Mesendoderm (in vitro differentiated cells): ENCODE results near the gene INCA1.

Source experiments
- DNase-seq: peaks from one replicate; pipeline ENCODE4 v3.0.0; 2013
- H2AK5ac ChIP-seq: 2 replicates; pipeline ENCODE4 v1.6.1; 2013; ENCODE audit warnings: low read length, inconsistent platforms
- H2BK120ac ChIP-seq: 2 replicates; pipeline ENCODE4 v1.6.1; 2013; ENCODE audit warnings: low read depth, mild to moderate bottlenecking, low read length, moderate library complexity, mixed read lengths
- H2BK15ac ChIP-seq: replicated peaks from 2 replicates; pipeline ENCODE4 v1.6.1; 2013; ENCODE audit warnings: low read depth, mild to moderate bottlenecking, moderate library complexity
- H2BK5ac ChIP-seq: 2 replicates; pipeline ENCODE4 v1.6.1; 2013; ENCODE audit warnings: low read length, inconsistent platforms
- H3K18ac ChIP-seq: 2 replicates; pipeline ENCODE4 v1.6.1; 2013; ENCODE audit warnings: mild to moderate bottlenecking, low read length, mixed read lengths
- H3K23ac ChIP-seq: one replicate; pipeline ENCODE4 v1.6.1; 2013; ENCODE audit warnings: low read length
- H3K27ac ChIP-seq: 2 replicates; pipeline ENCODE4 v1.5.1; 2013; ENCODE audit warnings: low read depth, mild to moderate bottlenecking, inconsistent platforms, low read length, moderate library complexity
- H3K27me3 ChIP-seq: 2 replicates; pipeline ENCODE4 v1.6.1; 2013; ENCODE audit warnings: low read length, control low read depth, mild to moderate bottlenecking, inconsistent platforms; ENCODE audit not compliant: insufficient read depth, poor library complexity
- H3K36me3 ChIP-seq: 2 replicates; pipeline ENCODE4 v1.6.1; 2013; ENCODE audit warnings: low read length, inconsistent platforms; ENCODE audit not compliant: control insufficient read depth, insufficient read depth
- H3K4ac ChIP-seq: one replicate; pipeline ENCODE4 v1.6.1; 2013; ENCODE audit warnings: low read depth, mild to moderate bottlenecking, low read length, moderate library complexity
- H3K4me1 ChIP-seq: 2 replicates; pipeline ENCODE4 v1.6.1; 2013; ENCODE audit warnings: low read depth, low read length, inconsistent platforms; ENCODE audit not compliant: control insufficient read depth
- H3K4me2 ChIP-seq: 2 replicates; pipeline ENCODE4 v1.6.1; 2013; ENCODE audit warnings: low read length
- H3K4me3 ChIP-seq: 2 replicates; pipeline ENCODE4 v1.5.1; 2013; ENCODE audit warnings: mild to moderate bottlenecking, low read length
- H3K56ac ChIP-seq: one replicate; pipeline ENCODE4 v1.6.1; 2013; ENCODE audit warnings: low read length
- H3K79me1 ChIP-seq: 2 replicates; pipeline ENCODE4 v1.6.1; 2013; ENCODE audit warnings: low read length, inconsistent platforms
- H3K79me2 ChIP-seq: 2 replicates; pipeline ENCODE4 v1.6.1; 2013; ENCODE audit warnings: mild to moderate bottlenecking, low read length; ENCODE audit not compliant: control insufficient read depth, insufficient read depth
- H3K9ac ChIP-seq: 2 replicates; pipeline ENCODE4 v1.6.1; 2013; ENCODE audit warnings: low read length, inconsistent platforms
- H4K5ac ChIP-seq: one replicate; pipeline ENCODE4 v1.6.1; 2013; ENCODE audit warnings: low read length
- H4K8ac ChIP-seq: one replicate; pipeline ENCODE4 v1.6.1; 2013; ENCODE audit warnings: low read depth, mild to moderate bottlenecking, control low read depth, low read length, moderate library complexity
- whole genome bisulfite sequencing: extraction: QIAGEN DNeasy Blood & Tissue Kit; methylation state at CpG from one replicate; pipeline ENCODE4 v1.1.7; 2013; ENCODE audit warnings: low lambda C conversion rate, missing lambda C conversion rate; ENCODE audit not compliant: insufficient coverage; ENCODE audit errors: extremely low coverage; 5-methylcytosine and 5-hydroxymethylcytosine counted together

The INCA1 gene

DNA sequence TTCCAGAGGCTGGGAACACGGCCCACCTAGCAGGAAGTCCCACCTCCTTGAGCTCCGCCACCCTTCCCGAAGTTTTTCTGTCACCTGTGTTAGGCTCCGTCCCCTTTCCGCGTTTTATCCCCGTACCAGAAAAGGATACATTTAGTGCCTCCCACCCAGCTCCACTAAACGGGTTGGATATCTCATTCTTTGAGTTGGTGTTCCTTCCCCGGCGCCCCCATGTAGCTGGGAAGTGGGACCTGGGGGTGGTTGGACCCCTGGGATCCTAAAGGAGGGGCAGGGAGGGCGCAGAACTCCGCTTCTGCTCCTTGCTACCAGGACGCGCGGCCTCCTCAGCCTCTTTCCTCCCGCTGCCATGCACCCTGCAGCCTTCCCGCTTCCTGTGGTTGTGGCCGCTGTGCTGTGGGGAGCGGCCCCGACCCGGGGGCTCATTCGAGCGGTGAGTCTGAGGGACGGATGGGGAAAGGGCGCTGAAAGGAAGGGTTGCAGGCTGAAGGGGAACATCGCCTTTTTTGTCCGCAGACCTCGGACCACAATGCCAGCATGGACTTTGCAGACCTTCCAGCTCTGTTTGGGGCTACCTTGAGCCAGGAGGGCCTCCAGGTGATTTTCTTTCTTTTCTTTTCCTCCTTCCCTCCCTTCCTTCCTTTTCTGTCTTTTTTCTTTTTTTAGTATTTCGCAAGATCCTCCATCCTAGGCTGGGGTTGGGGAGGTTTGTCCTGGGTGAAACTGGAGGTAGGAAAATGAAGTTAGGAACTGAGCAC is 56.6 kb downstream of the INCA1 start:
- no peak overlapping the region for H3K4ac ChIP-seq
- WGBS: no CpG with 5 or more reads among the region's 29 CpGs
- H3K79me2 ChIP-seq: peaks cover 48% of the 10 kb centered on the region
- no peak overlapping the region for H4K5ac ChIP-seq
- H3K36me3 ChIP-seq: peaks cover 7% of the 10 kb centered on the region
- peak overlapping the region; percentile 97 for H3K27ac ChIP-seq
- H4K8ac ChIP-seq: no peak overlapping the region
- DNase-seq: no peak
- no peak overlapping the region for H2AK5ac ChIP-seq
- no peak overlapping the region for H3K23ac ChIP-seq
- peaks cover 22% of the 10 kb centered on the region for H3K79me1 ChIP-seq
- peak overlapping the region; percentile 87 for H3K9ac ChIP-seq
- no peak overlapping the region for H2BK15ac ChIP-seq
- no peak overlapping the region for H3K18ac ChIP-seq
- no peak overlapping the region for H2BK5ac ChIP-seq
- H3K4me3 ChIP-seq: peak overlapping the region; percentile 95
- H3K56ac ChIP-seq: peak overlapping the region; percentile 97
- peaks cover 3% of the 10 kb centered on the region for H3K4me1 ChIP-seq
- peak overlapping the region; percentile 87 for H3K4me2 ChIP-seq
- H2BK120ac ChIP-seq: no peak overlapping the region
- no peaks in the 10 kb centered on the region for H3K27me3 ChIP-seq

GRCh38 chr17:4939796-4940554 is 57.3 kb downstream of the INCA1 start, which contains the start of the genes RNF167 and SLC25A11:
Gene RNF167, plus strand, starts transcription at chr17:4940268. Its CDS starts 642 bp downstream, at chr17:4940910.
Gene SLC25A11, minus strand, starts transcription at chr17:4940046. Its CDS starts 136 bp downstream, at chr17:4939910.
- peak within 1 kb of the TSS; percentile 97 for H3K27ac ChIP-seq
- H2BK120ac ChIP-seq: no peak within 1 kb of the TSS
- H3K27me3 ChIP-seq: no peaks in the 10 kb centered on the region
- peaks cover 40% of the 10 kb centered on the region for H3K79me2 ChIP-seq
- H4K5ac ChIP-seq: peak within 1 kb of the TSS; percentile 78
- peaks cover 20% of the 10 kb centered on the region for H3K79me1 ChIP-seq
- no peak within 1 kb of the TSS for H2AK5ac ChIP-seq
- peak within 1 kb of the TSS; percentile 95 for H3K4me3 ChIP-seq
- H3K4me2 ChIP-seq: peak within 1 kb of the TSS; percentile 87
- WGBS: no CpG with 5 or more reads among the region's 72 CpGs
- H2BK15ac ChIP-seq: no peak within 1 kb of the TSS
- peak within 1 kb of the TSS; percentile 97 for H3K56ac ChIP-seq
- H3K4ac ChIP-seq: no peak within 1 kb of the TSS
- H3K23ac ChIP-seq: peak within 1 kb of the TSS; percentile 2
- no peak within 1 kb of the TSS for H4K8ac ChIP-seq
- peak; percentile 100 for DNase-seq
- peaks cover 5% of the 10 kb centered on the region for H3K36me3 ChIP-seq
- peaks cover 3% of the 10 kb centered on the region for H3K4me1 ChIP-seq
- peak within 1 kb of the TSS; percentile 64 for H3K18ac ChIP-seq
- H2BK5ac ChIP-seq: peak within 1 kb of the TSS; percentile 33
- H3K9ac ChIP-seq: peak within 1 kb of the TSS; percentile 87

GRCh38 chr17:4939546-4939795 is 57.9 kb downstream of the INCA1 start:
- Histone ChIP-seq H4K5ac (no peak overlapping the region), H3K27ac (peak overlapping the region; percentile 91), H3K79me2 (peaks cover 36% of the 10 kb centered on the region), H3K23ac (peak overlapping the region; percentile 2), H3K36me3 (peaks cover 4% of the 10 kb centered on the region), H2BK120ac (no peak overlapping the region), H2AK5ac (no peak overlapping the region), H3K4ac (no peak overlapping the region), H3K4me2 (peak overlapping the region; percentile 77), H3K27me3 (no peaks in the 10 kb centered on the region), H3K56ac (peak overlapping the region; percentile 89), H3K4me1 (peaks cover 3% of the 10 kb centered on the region), H3K79me1 (peaks cover 18% of the 10 kb centered on the region), H3K4me3 (peak overlapping the region; percentile 78), H3K18ac (peak overlapping the region; percentile 64), H3K9ac (peak overlapping the region; percentile 87), H2BK15ac (no peak overlapping the region), H4K8ac (no peak overlapping the region), H2BK5ac (peak overlapping the region; percentile 33)
- DNase-seq: no peak
- no CpG with 5 or more reads among the region's 16 CpGs for WGBS

DNA sequence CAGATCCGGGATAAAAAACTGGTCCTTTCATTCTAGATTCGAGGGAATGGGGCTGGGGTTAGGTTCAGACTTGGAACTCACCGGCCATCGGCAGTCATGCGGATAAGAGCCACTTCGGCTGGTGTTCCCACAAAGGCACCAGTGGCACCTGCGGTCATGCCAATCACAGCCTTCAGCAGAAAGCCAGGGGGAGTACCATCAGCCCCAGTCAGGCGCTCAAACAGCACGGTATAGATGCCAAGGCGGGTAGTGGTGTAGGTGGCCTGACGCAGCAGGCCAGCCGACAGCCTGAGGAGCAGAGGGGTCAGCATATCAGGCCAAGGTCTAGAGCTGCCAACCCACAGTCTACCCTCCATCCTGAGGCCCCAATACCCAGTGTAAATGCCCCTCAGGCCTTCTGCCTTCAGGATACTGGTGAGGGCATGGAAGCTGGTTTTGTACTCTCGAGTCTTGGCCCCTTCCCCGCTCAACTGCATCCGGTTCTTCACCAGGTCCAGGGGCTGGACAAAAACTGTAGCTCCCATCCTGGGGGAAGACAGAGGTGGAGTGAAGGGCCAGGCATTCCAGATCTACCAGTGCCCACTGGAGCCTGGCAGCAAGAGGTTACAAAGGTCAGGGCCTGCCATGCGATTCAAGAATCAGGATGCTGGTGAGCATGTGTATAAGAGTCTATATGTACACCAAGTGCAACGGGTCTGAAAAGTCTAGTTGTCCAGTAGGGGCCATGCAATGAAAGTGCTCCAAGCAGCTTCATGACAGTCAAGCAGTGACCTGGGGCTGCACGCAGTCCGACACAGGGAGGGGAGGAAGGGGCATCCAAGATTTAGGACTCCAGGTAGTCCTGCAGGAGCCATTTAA is 58.4 kb downstream of the INCA1 start:
- Histone ChIP-seq H4K8ac (no peak overlapping the region), H3K4me1 (peaks cover 3% of the 10 kb centered on the region), H4K5ac (no peak overlapping the region), H3K4me2 (peak overlapping the region; percentile 77), H3K27ac (peak overlapping the region; percentile 91), H3K36me3 (peaks cover 2% of the 10 kb centered on the region), H3K79me2 (peaks cover 34% of the 10 kb centered on the region), H2BK120ac (no peak overlapping the region), H2AK5ac (no peak overlapping the region), H3K9ac (peak overlapping the region; percentile 87), H2BK5ac (no peak overlapping the region), H3K18ac (no peak overlapping the region), H3K27me3 (no peaks in the 10 kb centered on the region), H2BK15ac (no peak overlapping the region), H3K4ac (no peak overlapping the region), H3K79me1 (peaks cover 15% of the 10 kb centered on the region), H3K4me3 (peak overlapping the region; percentile 78), H3K56ac (peak overlapping the region; percentile 89), H3K23ac (peak overlapping the region; percentile 2)
- no peak for DNase-seq
- WGBS: no CpG with 5 or more reads among the region's 19 CpGs
